SK-N-MC (cell line): Measurements from ENCODE around the gene SMURF1.

Source experiments
- EZH2 ChIP-seq: fragments of 200-600 bp; sonication (generic); IDR thresholded peaks from one replicate; pipeline ENCODE4 v1.6.1; 2017; ENCODE audit warnings: antibody characterized with exemption
- POLR2AphosphoS5 ChIP-seq: IDR thresholded peaks from 2 replicates; pipeline ENCODE4 v1.6.1; 2012; ENCODE audit warnings: mild to moderate bottlenecking, low read depth, low read length, borderline replicate concordance

GRCh38 chr7:99106411-99106810 is 37.5 kb downstream of the SMURF1 start:
- TF ChIP-seq POLR2AphosphoS5 (no peak), EZH2 (no peak)
